Cardiac muscle cell (in vitro differentiated cells and primary cell): Measurements from ENCODE around the gene SH3PXD2A. TPM values are rescaled to one million over a fixed set of nuclear protein-coding genes. Genes with fewer than 3 reads are reported as not detected.
"Not testable (repeated sequence)": the region's sequence is repeated elsewhere in the genome, so short reads cannot be mapped to it uniquely, and the experiment has no call there.

Experiments used
- DNase-seq, 2 donors: peaks; one replicate each; pipeline versions ENCODE4 v3.0.0 to v3.0.0-alpha.2; 2010 to 2017; ENCODE audit warnings: low read depth in 1 of 2, low spot score in 1 of 2
- H3K27ac ChIP-seq: fragments of 200-600 bp; sonication (generic); 2 replicates; pipeline ENCODE4 v1.5.1; 2016
- H3K27me3 ChIP-seq: fragments of 200-600 bp; sonication (generic); 2 replicates; pipeline ENCODE4 v1.6.0; 2016; ENCODE audit warnings: control low read depth
- H3K36me3 ChIP-seq: fragments of 200-600 bp; sonication (generic); 2 replicates; pipeline ENCODE4 v1.5.1; 2016; ENCODE audit warnings: control low read depth
- H3K4me1 ChIP-seq: fragments of 200-600 bp; sonication (generic); 2 replicates; pipeline ENCODE4 v1.8.1; 2017; ENCODE audit warnings: low read depth, mild to moderate bottlenecking, mixed run types
- H3K4me3 ChIP-seq: fragments of 200-600 bp; sonication (generic); 2 replicates; pipeline ENCODE4 v1.5.1; 2016; ENCODE audit warnings: mild to moderate bottlenecking
- H3K9me3 ChIP-seq: fragments of 200-600 bp; sonication (generic); 2 replicates; pipeline ENCODE4 v1.5.1; 2017; ENCODE audit warnings: low read depth, mild to moderate bottlenecking, control low read depth
- CTCF ChIP-seq: IDR thresholded peaks from 2 replicates; pipeline ENCODE4 v1.5.1; 2012; ENCODE audit warnings: low read depth, mild to moderate bottlenecking, low read length
- polyA plus RNA-seq: library from polyadenylated mRNA; unstranded; fragments of >200 nt; fragmentation: Nextera tagmentation; extraction: Ambion mirVana; gene quantifications from 2 replicates; pipeline ENCODE4 v1.2.1, GENCODE V29; 2016
- total RNA-seq: library from RNA; depleted of rRNA; stranded (reverse); fragments of >200 nt; gene quantifications from 2 replicates; pipeline ENCODE4 v1.2.3, GENCODE V29; 2016

Gene SH3PXD2A
- total and polyA plus RNA-seq, 2 experiments from 2014 or later: 32.2 to 75.9 TPM

- DNase-seq: no peak
- H3K27ac ChIP-seq: no peak overlapping the region
These were observed 122.3 kb downstream of the SH3PXD2A start for GRCh38 chr10:103733045-103733419.

GRCh38 chr10:103732339-103733044, 122.9 kb downstream of the SH3PXD2A start:
- TF ChIP-seq CTCF: no peak
- peaks cover 20% of the 10 kb centered on the region for H3K4me1 ChIP-seq
- H3K27me3 ChIP-seq: no peaks in the 10 kb centered on the region
- no peak overlapping the region for H3K27ac ChIP-seq
- DNase-seq: no peak
- H3K36me3 ChIP-seq: peaks cover 4% of the 10 kb centered on the region
- H3K9me3 ChIP-seq: no peaks in the 10 kb centered on the region
- no peak overlapping the region for H3K4me3 ChIP-seq

More at GRCh38 chr10:103733045-103733419, 122.3 kb downstream of the SH3PXD2A start:
- Histone ChIP-seq H3K4me1 (peaks cover 15% of the 10 kb centered on the region), H3K4me3 (no peak overlapping the region), H3K36me3 (peaks cover 4% of the 10 kb centered on the region), H3K9me3 (no peaks in the 10 kb centered on the region), H3K27me3 (no peaks in the 10 kb centered on the region)
- no peak for TF ChIP-seq CTCF

- peaks cover 4% of the 10 kb centered on the region for H3K36me3 ChIP-seq
- no peaks in the 10 kb centered on the region for H3K27me3 ChIP-seq
- H3K4me1 ChIP-seq: peaks cover 23% of the 10 kb centered on the region
- no peak for TF ChIP-seq CTCF
- no peaks in the 10 kb centered on the region for H3K9me3 ChIP-seq
- no peak for DNase-seq
- H3K27ac ChIP-seq: no peak overlapping the region
- H3K4me3 ChIP-seq: no peak overlapping the region
These were observed 123.6 kb downstream of the SH3PXD2A start for GRCh38 chr10:103731609-103732270.

- H3K9me3 ChIP-seq, DNase-seq, H3K36me3 ChIP-seq, H3K27me3 ChIP-seq, H3K4me3 ChIP-seq, H3K27ac ChIP-seq: not testable (repeated sequence)
- peaks cover 23% of the 10 kb centered on the region for H3K4me1 ChIP-seq
These were observed 124.3 kb downstream of the SH3PXD2A start for GRCh38 chr10:103731026-103731425.

GRCh38 chr10:103729851-103730250, 125.5 kb downstream of the SH3PXD2A start:
- Histone ChIP-seq H3K27ac (peak overlapping the region; percentile 39), H3K4me3 (no peak overlapping the region), H3K36me3 (peaks cover 4% of the 10 kb centered on the region), H3K27me3 (no peaks in the 10 kb centered on the region), H3K9me3 (no peaks in the 10 kb centered on the region), H3K4me1 (peaks cover 23% of the 10 kb centered on the region)
- no peak for TF ChIP-seq CTCF
- DNase-seq: no peak

- Histone ChIP-seq H3K27ac (peak overlapping the region; percentile 72), H3K9me3 (no peaks in the 10 kb centered on the region), H3K4me3 (no peak overlapping the region), H3K36me3 (peaks cover 9% of the 10 kb centered on the region), H3K4me1 (peaks cover 15% of the 10 kb centered on the region), H3K27me3 (no peaks in the 10 kb centered on the region)
- no peak for DNase-seq
- TF ChIP-seq CTCF: no peak
These were observed 127.2 kb downstream of the SH3PXD2A start for GRCh38 chr10:103727991-103728689.
